ENCODE results near the gene ALDOB.
"Not testable (repeated sequence)": the region's sequence is repeated elsewhere in the genome, so short reads cannot be mapped to it uniquely, and the experiment has no call there.

DNA sequence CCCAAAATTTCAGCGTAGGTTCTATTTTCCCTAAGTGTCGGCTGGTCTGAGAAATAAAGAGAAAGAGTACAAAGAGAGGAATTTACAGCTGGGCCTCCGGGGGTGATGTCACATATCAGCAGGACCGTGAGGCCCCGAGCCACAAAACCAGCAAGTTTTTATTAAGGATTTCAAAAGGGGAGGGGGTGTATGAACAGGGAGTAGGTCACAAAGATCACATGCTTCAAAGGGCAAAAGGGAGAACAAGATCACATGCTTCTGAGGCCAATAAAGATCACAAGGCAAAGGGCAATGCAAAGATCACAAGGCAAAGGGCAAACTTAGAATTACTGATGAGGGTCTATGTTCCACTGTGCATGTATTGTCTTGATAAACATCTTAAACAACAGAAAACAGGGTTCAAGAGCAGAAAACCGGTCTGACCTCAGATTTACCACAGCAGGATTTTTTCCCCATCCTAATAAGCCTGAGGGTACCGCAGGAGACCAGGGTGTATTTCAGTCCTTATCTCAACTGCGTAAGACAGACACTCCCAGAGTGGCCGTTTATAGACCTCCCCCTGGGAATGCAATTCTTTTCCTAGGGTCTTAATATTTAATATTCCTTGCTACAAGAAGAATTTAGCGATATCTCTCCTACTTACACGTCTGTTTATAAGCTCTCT, 50.6 kb downstream of the ALDOB start, which contains the start of gene BAAT:
- TF ChIP-seq POLR2A (IDR thresholded peaks at IDR 0.05), result not testable (repeated sequence)
- TF ChIP-seq, protein P1, sequence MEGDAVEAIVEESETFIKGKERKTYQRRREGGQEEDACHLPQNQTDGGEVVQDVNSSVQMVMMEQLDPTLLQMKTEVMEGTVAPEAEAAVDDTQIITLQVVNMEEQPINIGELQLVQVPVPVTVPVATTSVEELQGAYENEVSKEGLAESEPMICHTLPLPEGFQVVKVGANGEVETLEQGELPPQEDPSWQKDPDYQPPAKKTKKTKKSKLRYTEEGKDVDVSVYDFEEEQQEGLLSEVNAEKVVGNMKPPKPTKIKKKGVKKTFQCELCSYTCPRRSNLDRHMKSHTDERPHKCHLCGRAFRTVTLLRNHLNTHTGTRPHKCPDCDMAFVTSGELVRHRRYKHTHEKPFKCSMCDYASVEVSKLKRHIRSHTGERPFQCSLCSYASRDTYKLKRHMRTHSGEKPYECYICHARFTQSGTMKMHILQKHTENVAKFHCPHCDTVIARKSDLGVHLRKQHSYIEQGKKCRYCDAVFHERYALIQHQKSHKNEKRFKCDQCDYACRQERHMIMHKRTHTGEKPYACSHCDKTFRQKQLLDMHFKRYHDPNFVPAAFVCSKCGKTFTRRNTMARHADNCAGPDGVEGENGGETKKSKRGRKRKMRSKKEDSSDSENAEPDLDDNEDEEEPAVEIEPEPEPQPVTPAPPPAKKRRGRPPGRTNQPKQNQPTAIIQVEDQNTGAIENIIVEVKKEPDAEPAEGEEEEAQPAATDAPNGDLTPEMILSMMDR (IDR thresholded peaks at IDR 0.05), result not testable (repeated sequence)
